ENCODE data around the gene OPCML.

- no peak for TF ChIP-seq TAF1 (IDR thresholded peaks at IDR 0.05; ENCODE audit: low read depth)
- TF ChIP-seq CTCF (IDR thresholded peaks at IDR 0.05; ENCODE audit: poor library complexity, severe bottlenecking): no peak
- no peak for TF ChIP-seq SMC3 (conservative IDR thresholded peaks at IDR 0.05; ENCODE audit: poor library complexity)
- no peak for TF ChIP-seq EP300 (conservative IDR thresholded peaks at IDR 0.05; ENCODE audit: poor library complexity, severe bottlenecking)
- TF ChIP-seq MXI1 (conservative IDR thresholded peaks at IDR 0.05; ENCODE audit: poor library complexity, severe bottlenecking): no peak
- TF ChIP-seq EZH2 (IDR thresholded peaks at IDR 0.05; ENCODE audit: borderline replicate concordance, insufficient read depth, low read length, poor library complexity, severe bottlenecking): no peak
These were observed 12.7 kb downstream of the OPCML start for GRCh38 chr11:133519560-133519959.
